GM23338 (cell line): ENCODE data around the gene DLG2. TPM values are rescaled to one million over a fixed set of nuclear protein-coding genes. Genes with fewer than 3 reads are reported as not detected.

Source experiments
- ATAC-seq: fragments of 200-7000 bp; cut with Tn5 transposase; 3 replicates; pipeline ENCODE4 v1.9.1; 2020
- DNase-seq: peaks from one replicate; pipeline ENCODE4 v3.0.0-alpha.2; 2015; ENCODE audit warnings: low spot score
- H2AFZ ChIP-seq: fragments of 200-600 bp; sonication (generic); 2 replicates; pipeline ENCODE4 v1.8.0; 2016; ENCODE audit warnings: antibody characterized with exemption, mild to moderate bottlenecking, moderate library complexity
- H3F3A ChIP-seq: fragments of 200-600 bp; sonication (generic); replicated peaks from 2 replicates; pipeline ENCODE4 v1.8.0; 2017; ENCODE audit warnings: antibody characterized with exemption, mixed run types, low read depth
- H3K27ac ChIP-seq: fragments of 200-600 bp; sonication (generic); 2 replicates; pipeline ENCODE4 v1.6.1; 2016; ENCODE audit warnings: low read depth
- H3K27me3 ChIP-seq: fragments of 200-600 bp; sonication (generic); 2 replicates; pipeline ENCODE4 v1.8.0; 2016; ENCODE audit warnings: mild to moderate bottlenecking, mixed run types, moderate library complexity; ENCODE audit not compliant: insufficient read depth
- H3K36me3 ChIP-seq: fragments of 200-600 bp; sonication (generic); 2 replicates; pipeline ENCODE4 v1.8.0; 2016; ENCODE audit warnings: mild to moderate bottlenecking; ENCODE audit not compliant: insufficient read depth
- H3K4me1 ChIP-seq: fragments of 200-600 bp; sonication (generic); 2 replicates; pipeline ENCODE4 v1.8.0; 2016; ENCODE audit warnings: mild to moderate bottlenecking, moderate library complexity; ENCODE audit not compliant: insufficient read depth
- H3K4me2 ChIP-seq: fragments of 200-600 bp; sonication (generic); 2 replicates; pipeline ENCODE4 v1.7.1; 2017; ENCODE audit warnings: mixed run types
- H3K4me3 ChIP-seq: fragments of 200-600 bp; sonication (generic); 2 replicates; pipeline ENCODE4 v1.6.1; 2016; ENCODE audit warnings: mixed run types
- H3K79me2 ChIP-seq: fragments of 200-600 bp; sonication (generic); replicated peaks from 2 replicates; pipeline ENCODE4 v1.8.0; 2017; ENCODE audit warnings: mild to moderate bottlenecking; ENCODE audit not compliant: insufficient read depth
- H3K9me2 ChIP-seq: fragments of 200-600 bp; sonication (generic); 2 replicates; pipeline ENCODE4 v1.8.0; 2017; ENCODE audit not compliant: insufficient read depth
- H4K20me1 ChIP-seq: fragments of 200-600 bp; sonication (generic); replicated peaks from 2 replicates; pipeline ENCODE4 v1.8.0; 2017; ENCODE audit warnings: mild to moderate bottlenecking; ENCODE audit not compliant: insufficient read depth
- H3K27ac Mint-ChIP-seq: 2 replicates; pipeline ENCODE4 v1.8.0; 2020; ENCODE audit warnings: inconsistent platforms, mild to moderate bottlenecking, moderate library complexity, mixed read lengths
- H3K27me3 Mint-ChIP-seq: 3 replicates; pipeline ENCODE4 v1.8.0; 2022; ENCODE audit warnings: low read depth, mild to moderate bottlenecking, moderate library complexity, mixed read lengths, inconsistent platforms; ENCODE audit not compliant: insufficient read depth, poor library complexity
- H3K36me3 Mint-ChIP-seq: 3 replicates; pipeline ENCODE4 v1.8.0; 2021; ENCODE audit warnings: low read depth, mild to moderate bottlenecking, inconsistent platforms, moderate library complexity, mixed read lengths
- H3K4me1 Mint-ChIP-seq: 3 replicates; pipeline ENCODE4 v1.8.0; 2020; ENCODE audit warnings: mild to moderate bottlenecking, inconsistent platforms, mixed read lengths
- H3K4me3 Mint-ChIP-seq: 3 replicates; pipeline ENCODE4 v1.8.0; 2021; ENCODE audit warnings: moderate library complexity, mild to moderate bottlenecking, inconsistent platforms, mixed read lengths
- H3K9me3 Mint-ChIP-seq: 3 replicates; pipeline ENCODE4 v1.8.0; 2020; ENCODE audit warnings: moderate library complexity, mild to moderate bottlenecking, inconsistent platforms, mixed read lengths
- CREB1 ChIP-seq: fragments of 250-450 bp; sonication (Bioruptor Pico); IDR thresholded peaks from 2 replicates; pipeline ENCODE4 v1.5.0; 2020; ENCODE audit warnings: low read depth, mild to moderate bottlenecking, moderate library complexity
- EZH2 ChIP-seq: fragments of 200-600 bp; sonication (generic); IDR thresholded peaks from one replicate; pipeline ENCODE4 v1.8.0; 2017; ENCODE audit warnings: antibody characterized with exemption, mild to moderate bottlenecking, low read depth; ENCODE audit not compliant: unreplicated experiment
- NANOG ChIP-seq: IDR thresholded peaks from 2 replicates; pipeline ENCODE4 v1.6.1; 2016; ENCODE audit warnings: antibody characterized with exemption, borderline replicate concordance
- POLR2AphosphoS5 ChIP-seq: IDR thresholded peaks from 2 replicates; pipeline ENCODE4 v1.6.1; 2016; ENCODE audit warnings: antibody characterized with exemption, low read depth
- STAT1 ChIP-seq: IDR thresholded peaks from one replicate; pipeline ENCODE4 v1.6.1; 2016; ENCODE audit warnings: antibody characterized with exemption; ENCODE audit not compliant: unreplicated experiment
- ZNF331 ChIP-seq: fragments of 250-450 bp; sonication (Bioruptor Pico); IDR thresholded peaks from 2 replicates; pipeline ENCODE4 v1.5.0; 2020; ENCODE audit warnings: low read depth, mild to moderate bottlenecking, moderate library complexity
- polyA plus RNA-seq: library from polyadenylated mRNA; unstranded; fragments of >200 nt; fragmentation: Nextera tagmentation; extraction: Ambion mirVana; gene quantifications from 2 replicates; pipeline ENCODE4 v1.2.1, GENCODE V29; 2016
- total RNA-seq: library from RNA; depleted of rRNA; stranded (reverse); fragments of >200 nt; shearing (Covaris generic); gene quantifications from 2 replicates; pipeline ENCODE4 v1.2.3, GENCODE V29; 2014
- TF ChIP-seq, protein P1 (sequence below): fragments of 250-450 bp; sonication (Bioruptor Pico); IDR thresholded peaks from 2 replicates; pipeline ENCODE4 v1.5.0; 2020; ENCODE audit warnings: mild to moderate bottlenecking, moderate library complexity
- TF ChIP-seq, protein P2 (sequence below): IDR thresholded peaks from one replicate; pipeline ENCODE4 v1.6.1; 2018; ENCODE audit warnings: antibody characterized with exemption; ENCODE audit not compliant: unreplicated experiment
- TF ChIP-seq, protein P3 (sequence below): IDR thresholded peaks from 2 replicates; pipeline ENCODE4 v1.6.1; 2016; ENCODE audit warnings: antibody characterized with exemption
- TF ChIP-seq, protein P4 (sequence below), 2 experiments: fragments of 200-600 bp in 1 of 2; sonication (generic) in 1 of 2; conservative IDR thresholded peaks; 2 replicates each; pipeline versions ENCODE4 v1.5.1 to v1.6.1; 2016 to 2017; ENCODE audit warnings: antibody characterized with exemption in 2 of 2, low read depth in 2 of 2, mild to moderate bottlenecking in 2 of 2, moderate library complexity in 1 of 2

Gene DLG2
- total and polyA plus RNA-seq, 2 experiments from 2014 or later, result 19.8 to 21.5 TPM

DNA sequence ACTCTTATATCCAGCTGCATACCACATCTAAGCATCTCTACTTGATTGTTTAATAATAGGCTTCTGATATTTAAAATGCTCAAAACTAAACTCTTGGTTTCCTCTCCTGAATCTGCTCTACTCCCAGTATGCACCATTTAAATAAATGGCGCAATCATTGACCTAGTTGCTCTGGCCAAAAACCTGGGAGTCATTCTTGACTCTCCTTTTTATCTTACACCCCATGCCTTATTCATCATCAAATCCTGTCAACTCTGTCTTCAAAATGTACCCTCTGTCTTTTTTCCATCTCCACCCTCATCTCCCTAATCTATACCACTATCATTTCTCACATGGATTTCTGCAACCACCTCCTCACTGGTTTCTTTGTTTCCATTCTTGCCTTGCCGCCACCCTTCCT is 1941.4 kb downstream of the DLG2 start:
- Histone ChIP-seq H3K79me2 (0 out of 2 replicates have a peak, but pooled peaks cover 3% of the 10 kb centered on the region), H2AFZ (no peak overlapping the region), H3K27me3 (no peaks in the 10 kb centered on the region), H3K9me2 (no peaks in the 10 kb centered on the region), H3K36me3 (no peaks in the 10 kb centered on the region), H4K20me1 (no peaks in the 10 kb centered on the region), H3K4me2 (no peak overlapping the region), H3K4me1 (peaks cover 21% of the 10 kb centered on the region), H3K4me3 (no peak overlapping the region), H3K27ac (no peak overlapping the region), H3F3A (no peaks in the 10 kb centered on the region)
- H3K4me1 Mint-ChIP-seq, result peaks cover 20% of the 10 kb centered on the region
- no peak for DNase-seq
- no peak for TF ChIP-seq NANOG
- TF ChIP-seq, protein P1, sequence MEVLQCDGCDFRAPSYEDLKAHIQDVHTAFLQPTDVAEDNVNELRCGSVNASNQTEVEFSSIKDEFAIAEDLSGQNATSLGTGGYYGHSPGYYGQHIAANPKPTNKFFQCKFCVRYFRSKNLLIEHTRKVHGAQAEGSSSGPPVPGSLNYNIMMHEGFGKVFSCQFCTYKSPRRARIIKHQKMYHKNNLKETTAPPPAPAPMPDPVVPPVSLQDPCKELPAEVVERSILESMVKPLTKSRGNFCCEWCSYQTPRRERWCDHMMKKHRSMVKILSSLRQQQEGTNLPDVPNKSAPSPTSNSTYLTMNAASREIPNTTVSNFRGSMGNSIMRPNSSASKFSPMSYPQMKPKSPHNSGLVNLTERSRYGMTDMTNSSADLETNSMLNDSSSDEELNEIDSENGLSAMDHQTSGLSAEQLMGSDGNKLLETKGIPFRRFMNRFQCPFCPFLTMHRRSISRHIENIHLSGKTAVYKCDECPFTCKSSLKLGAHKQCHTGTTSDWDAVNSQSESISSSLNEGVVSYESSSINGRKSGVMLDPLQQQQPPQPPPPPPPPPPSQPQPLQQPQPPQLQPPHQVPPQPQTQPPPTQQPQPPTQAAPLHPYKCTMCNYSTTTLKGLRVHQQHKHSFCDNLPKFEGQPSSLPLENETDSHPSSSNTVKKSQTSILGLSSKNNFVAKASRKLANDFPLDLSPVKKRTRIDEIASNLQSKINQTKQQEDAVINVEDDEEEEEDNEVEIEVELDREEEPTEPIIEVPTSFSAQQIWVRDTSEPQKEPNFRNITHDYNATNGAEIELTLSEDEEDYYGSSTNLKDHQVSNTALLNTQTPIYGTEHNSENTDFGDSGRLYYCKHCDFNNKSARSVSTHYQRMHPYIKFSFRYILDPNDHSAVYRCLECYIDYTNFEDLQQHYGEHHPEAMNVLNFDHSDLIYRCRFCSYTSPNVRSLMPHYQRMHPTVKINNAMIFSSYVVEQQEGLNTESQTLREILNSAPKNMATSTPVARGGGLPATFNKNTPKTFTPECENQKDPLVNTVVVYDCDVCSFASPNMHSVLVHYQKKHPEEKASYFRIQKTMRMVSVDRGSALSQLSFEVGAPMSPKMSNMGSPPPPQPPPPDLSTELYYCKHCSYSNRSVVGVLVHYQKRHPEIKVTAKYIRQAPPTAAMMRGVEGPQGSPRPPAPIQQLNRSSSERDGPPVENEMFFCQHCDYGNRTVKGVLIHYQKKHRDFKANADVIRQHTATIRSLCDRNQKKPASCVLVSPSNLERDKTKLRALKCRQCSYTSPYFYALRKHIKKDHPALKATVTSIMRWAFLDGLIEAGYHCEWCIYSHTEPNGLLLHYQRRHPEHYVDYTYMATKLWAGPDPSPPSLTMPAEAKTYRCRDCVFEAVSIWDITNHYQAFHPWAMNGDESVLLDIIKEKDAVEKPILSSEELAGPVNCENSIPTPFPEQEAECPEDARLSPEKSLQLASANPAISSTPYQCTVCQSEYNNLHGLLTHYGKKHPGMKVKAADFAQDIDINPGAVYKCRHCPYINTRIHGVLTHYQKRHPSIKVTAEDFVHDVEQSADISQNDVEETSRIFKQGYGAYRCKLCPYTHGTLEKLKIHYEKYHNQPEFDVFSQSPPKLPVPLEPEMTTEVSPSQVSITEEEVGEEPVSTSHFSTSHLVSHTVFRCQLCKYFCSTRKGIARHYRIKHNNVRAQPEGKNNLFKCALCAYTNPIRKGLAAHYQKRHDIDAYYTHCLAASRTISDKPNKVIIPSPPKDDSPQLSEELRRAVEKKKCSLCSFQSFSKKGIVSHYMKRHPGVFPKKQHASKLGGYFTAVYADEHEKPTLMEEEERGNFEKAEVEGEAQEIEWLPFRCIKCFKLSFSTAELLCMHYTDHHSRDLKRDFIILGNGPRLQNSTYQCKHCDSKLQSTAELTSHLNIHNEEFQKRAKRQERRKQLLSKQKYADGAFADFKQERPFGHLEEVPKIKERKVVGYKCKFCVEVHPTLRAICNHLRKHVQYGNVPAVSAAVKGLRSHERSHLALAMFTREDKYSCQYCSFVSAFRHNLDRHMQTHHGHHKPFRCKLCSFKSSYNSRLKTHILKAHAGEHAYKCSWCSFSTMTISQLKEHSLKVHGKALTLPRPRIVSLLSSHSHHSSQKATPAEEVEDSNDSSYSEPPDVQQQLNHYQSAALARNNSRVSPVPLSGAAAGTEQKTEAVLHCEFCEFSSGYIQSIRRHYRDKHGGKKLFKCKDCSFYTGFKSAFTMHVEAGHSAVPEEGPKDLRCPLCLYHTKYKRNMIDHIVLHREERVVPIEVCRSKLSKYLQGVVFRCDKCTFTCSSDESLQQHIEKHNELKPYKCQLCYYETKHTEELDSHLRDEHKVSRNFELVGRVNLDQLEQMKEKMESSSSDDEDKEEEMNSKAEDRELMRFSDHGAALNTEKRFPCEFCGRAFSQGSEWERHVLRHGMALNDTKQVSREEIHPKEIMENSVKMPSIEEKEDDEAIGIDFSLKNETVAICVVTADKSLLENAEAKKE (CRISPR knock-in tag), result no peak
- no peak overlapping the region for H3K27ac Mint-ChIP-seq
- no peaks in the 10 kb centered on the region for H3K9me3 Mint-ChIP-seq
- H3K4me3 Mint-ChIP-seq, result no peak overlapping the region
- no peak for ATAC-seq
- no peaks in the 10 kb centered on the region for H3K36me3 Mint-ChIP-seq
- no peaks in the 10 kb centered on the region for H3K27me3 Mint-ChIP-seq

DNA sequence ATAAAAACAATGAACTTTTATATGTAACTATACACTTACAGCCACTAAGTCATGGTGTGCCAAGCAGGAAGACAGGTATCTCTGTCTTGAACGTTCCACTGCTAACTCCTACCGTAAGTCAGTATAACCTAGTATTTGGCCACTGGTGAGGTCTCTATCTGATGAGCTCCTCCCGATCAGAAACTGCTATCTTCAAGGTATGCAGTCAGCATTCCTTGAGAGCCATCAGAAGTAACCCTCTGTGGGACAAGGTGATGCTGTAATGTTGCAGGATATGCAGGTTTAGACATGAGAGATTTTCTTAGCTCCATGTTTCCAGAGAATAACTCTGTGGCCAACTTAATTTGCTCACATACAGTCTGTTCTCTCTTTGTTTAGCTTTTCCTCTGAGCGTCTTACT is 1943.1 kb downstream of the DLG2 start:
- Histone ChIP-seq H3F3A (no peaks in the 10 kb centered on the region), H3K4me2 (no peak overlapping the region), H3K27me3 (no peaks in the 10 kb centered on the region), H4K20me1 (no peaks in the 10 kb centered on the region), H3K27ac (no peak overlapping the region), H3K4me3 (no peak overlapping the region), H3K79me2 (0 out of 2 replicates have a peak, but pooled peaks cover 5% of the 10 kb centered on the region), H3K36me3 (no peaks in the 10 kb centered on the region), H2AFZ (no peak overlapping the region), H3K9me2 (no peaks in the 10 kb centered on the region), H3K4me1 (peaks cover 27% of the 10 kb centered on the region)
- H3K36me3 Mint-ChIP-seq, result no peaks in the 10 kb centered on the region
- peak; percentile 16 for DNase-seq
- no peak overlapping the region for H3K4me3 Mint-ChIP-seq
- peaks cover 29% of the 10 kb centered on the region for H3K4me1 Mint-ChIP-seq
- H3K27ac Mint-ChIP-seq, result no peak overlapping the region
- no peaks in the 10 kb centered on the region for H3K9me3 Mint-ChIP-seq
- H3K27me3 Mint-ChIP-seq, result no peaks in the 10 kb centered on the region
- ATAC-seq, result no peak
- TF ChIP-seq, protein P2, sequence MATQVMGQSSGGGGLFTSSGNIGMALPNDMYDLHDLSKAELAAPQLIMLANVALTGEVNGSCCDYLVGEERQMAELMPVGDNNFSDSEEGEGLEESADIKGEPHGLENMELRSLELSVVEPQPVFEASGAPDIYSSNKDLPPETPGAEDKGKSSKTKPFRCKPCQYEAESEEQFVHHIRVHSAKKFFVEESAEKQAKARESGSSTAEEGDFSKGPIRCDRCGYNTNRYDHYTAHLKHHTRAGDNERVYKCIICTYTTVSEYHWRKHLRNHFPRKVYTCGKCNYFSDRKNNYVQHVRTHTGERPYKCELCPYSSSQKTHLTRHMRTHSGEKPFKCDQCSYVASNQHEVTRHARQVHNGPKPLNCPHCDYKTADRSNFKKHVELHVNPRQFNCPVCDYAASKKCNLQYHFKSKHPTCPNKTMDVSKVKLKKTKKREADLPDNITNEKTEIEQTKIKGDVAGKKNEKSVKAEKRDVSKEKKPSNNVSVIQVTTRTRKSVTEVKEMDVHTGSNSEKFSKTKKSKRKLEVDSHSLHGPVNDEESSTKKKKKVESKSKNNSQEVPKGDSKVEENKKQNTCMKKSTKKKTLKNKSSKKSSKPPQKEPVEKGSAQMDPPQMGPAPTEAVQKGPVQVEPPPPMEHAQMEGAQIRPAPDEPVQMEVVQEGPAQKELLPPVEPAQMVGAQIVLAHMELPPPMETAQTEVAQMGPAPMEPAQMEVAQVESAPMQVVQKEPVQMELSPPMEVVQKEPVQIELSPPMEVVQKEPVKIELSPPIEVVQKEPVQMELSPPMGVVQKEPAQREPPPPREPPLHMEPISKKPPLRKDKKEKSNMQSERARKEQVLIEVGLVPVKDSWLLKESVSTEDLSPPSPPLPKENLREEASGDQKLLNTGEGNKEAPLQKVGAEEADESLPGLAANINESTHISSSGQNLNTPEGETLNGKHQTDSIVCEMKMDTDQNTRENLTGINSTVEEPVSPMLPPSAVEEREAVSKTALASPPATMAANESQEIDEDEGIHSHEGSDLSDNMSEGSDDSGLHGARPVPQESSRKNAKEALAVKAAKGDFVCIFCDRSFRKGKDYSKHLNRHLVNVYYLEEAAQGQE, result no peak
- TF ChIP-seq EZH2, result no peak
- TF ChIP-seq NANOG, result no peak
- TF ChIP-seq ZNF331 (CRISPR knock-in tag), result no peak
- TF ChIP-seq STAT1, result no peak
- TF ChIP-seq POLR2AphosphoS5, result no peak
- TF ChIP-seq, protein P3, sequence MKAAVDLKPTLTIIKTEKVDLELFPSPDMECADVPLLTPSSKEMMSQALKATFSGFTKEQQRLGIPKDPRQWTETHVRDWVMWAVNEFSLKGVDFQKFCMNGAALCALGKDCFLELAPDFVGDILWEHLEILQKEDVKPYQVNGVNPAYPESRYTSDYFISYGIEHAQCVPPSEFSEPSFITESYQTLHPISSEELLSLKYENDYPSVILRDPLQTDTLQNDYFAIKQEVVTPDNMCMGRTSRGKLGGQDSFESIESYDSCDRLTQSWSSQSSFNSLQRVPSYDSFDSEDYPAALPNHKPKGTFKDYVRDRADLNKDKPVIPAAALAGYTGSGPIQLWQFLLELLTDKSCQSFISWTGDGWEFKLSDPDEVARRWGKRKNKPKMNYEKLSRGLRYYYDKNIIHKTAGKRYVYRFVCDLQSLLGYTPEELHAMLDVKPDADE, result no peak
- TF ChIP-seq, protein P4, sequence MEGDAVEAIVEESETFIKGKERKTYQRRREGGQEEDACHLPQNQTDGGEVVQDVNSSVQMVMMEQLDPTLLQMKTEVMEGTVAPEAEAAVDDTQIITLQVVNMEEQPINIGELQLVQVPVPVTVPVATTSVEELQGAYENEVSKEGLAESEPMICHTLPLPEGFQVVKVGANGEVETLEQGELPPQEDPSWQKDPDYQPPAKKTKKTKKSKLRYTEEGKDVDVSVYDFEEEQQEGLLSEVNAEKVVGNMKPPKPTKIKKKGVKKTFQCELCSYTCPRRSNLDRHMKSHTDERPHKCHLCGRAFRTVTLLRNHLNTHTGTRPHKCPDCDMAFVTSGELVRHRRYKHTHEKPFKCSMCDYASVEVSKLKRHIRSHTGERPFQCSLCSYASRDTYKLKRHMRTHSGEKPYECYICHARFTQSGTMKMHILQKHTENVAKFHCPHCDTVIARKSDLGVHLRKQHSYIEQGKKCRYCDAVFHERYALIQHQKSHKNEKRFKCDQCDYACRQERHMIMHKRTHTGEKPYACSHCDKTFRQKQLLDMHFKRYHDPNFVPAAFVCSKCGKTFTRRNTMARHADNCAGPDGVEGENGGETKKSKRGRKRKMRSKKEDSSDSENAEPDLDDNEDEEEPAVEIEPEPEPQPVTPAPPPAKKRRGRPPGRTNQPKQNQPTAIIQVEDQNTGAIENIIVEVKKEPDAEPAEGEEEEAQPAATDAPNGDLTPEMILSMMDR (conservative IDR thresholded peaks at IDR 0.05; ENCODE audit: low read depth in 2 of 2), result no peak
- no peak for TF ChIP-seq CREB1 (CRISPR knock-in tag)
